ENCODE data around the gene THEM5.
A peak's percentile ranks its signal among the peaks of the same experiment; 100 is the strongest.

The THEM5 gene

GRCh38 chr1:151846062-151846568 is 7.4 kb downstream of the THEM5 start:
- Histone ChIP-seq H2AFZ (ENCODE audit: low read length) (peak overlapping the region; percentile 66), H3K79me2 (ENCODE audit: low read length) (no peaks in the 10 kb centered on the region), H3F3A (ENCODE audit: insufficient read depth, low read length) (no peaks in the 10 kb centered on the region; the same call in 1 of the 2 replicates), H4K20me1 (ENCODE audit: insufficient read depth, low read length) (no peaks in the 10 kb centered on the region), H3K4me2 (ENCODE audit: low read depth, low read length) (peak overlapping the region; percentile 30; the same call in 1 of the 2 replicates), H3K4me3 (ENCODE audit: low read length) (no peak overlapping the region), H3K9ac (ENCODE audit: low read length) (no peak overlapping the region), H3K27me3 (replicated peaks; ENCODE audit: insufficient read depth, low read length) (no peaks in the 10 kb centered on the region), H3K36me3 (replicated peaks; ENCODE audit: insufficient read depth, low read length) (no peaks in the 10 kb centered on the region), H3K4me1 (ENCODE audit: low read length) (peaks cover 11% of the 10 kb centered on the region), H3K9me2 (replicated peaks; ENCODE audit: insufficient read depth, low read length) (no peaks in the 10 kb centered on the region), H3K27ac (ENCODE audit: low read length) (peak overlapping the region; percentile 6; the same call in 1 of the 2 replicates), H3K9me3 (replicated peaks; ENCODE audit: insufficient read depth, low read length) (no peaks in the 10 kb centered on the region)
- DNase-seq = no peak
- TF ChIP-seq CTCF (IDR thresholded peaks at IDR 0.05; ENCODE audit: low read length) (no peak), EZH2phosphoT487 (IDR thresholded peaks at IDR 0.05; ENCODE audit: low read length) (no peak), EZH2 (optimal IDR thresholded peaks at IDR 0.05; ENCODE audit: low read depth, low read length) (no peak)

GRCh38 chr1:151843398-151843797 is 10.1 kb downstream of the THEM5 start:
- Histone ChIP-seq H3K9me3 (replicated peaks; ENCODE audit: insufficient read depth, low read length) (no peaks in the 10 kb centered on the region), H3K4me1 (ENCODE audit: low read length) (peaks cover 24% of the 10 kb centered on the region), H3K27me3 (replicated peaks; ENCODE audit: insufficient read depth, low read length) (no peaks in the 10 kb centered on the region), H3K4me2 (ENCODE audit: low read depth, low read length) (no peak overlapping the region), H3K4me3 (ENCODE audit: low read length) (no peak overlapping the region), H2AFZ (ENCODE audit: low read length) (no peak overlapping the region), H3K27ac (ENCODE audit: low read length) (no peak overlapping the region), H4K20me1 (ENCODE audit: insufficient read depth, low read length) (no peaks in the 10 kb centered on the region), H3F3A (ENCODE audit: insufficient read depth, low read length) (peaks cover 9% of the 10 kb centered on the region; the same call in 1 of the 2 replicates), H3K9me2 (replicated peaks; ENCODE audit: insufficient read depth, low read length) (no peaks in the 10 kb centered on the region), H3K79me2 (ENCODE audit: low read length) (no peaks in the 10 kb centered on the region), H3K36me3 (replicated peaks; ENCODE audit: insufficient read depth, low read length) (no peaks in the 10 kb centered on the region), H3K9ac (ENCODE audit: low read length) (no peak overlapping the region)
- TF ChIP-seq EZH2 (optimal IDR thresholded peaks at IDR 0.05; ENCODE audit: low read depth, low read length) (no peak), EZH2phosphoT487 (IDR thresholded peaks at IDR 0.05; ENCODE audit: low read length) (no peak), CTCF (IDR thresholded peaks at IDR 0.05; ENCODE audit: low read length) (no peak)
- no peak for DNase-seq

GRCh38 chr1:151841141-151841540 is 12.4 kb downstream of the THEM5 start:
- DNase-seq = no peak
- Histone ChIP-seq H3K27ac (ENCODE audit: low read length) (no peak overlapping the region), H3K79me2 (ENCODE audit: low read length) (no peaks in the 10 kb centered on the region), H3K4me3 (ENCODE audit: low read length) (no peak overlapping the region), H3K36me3 (replicated peaks; ENCODE audit: insufficient read depth, low read length) (no peaks in the 10 kb centered on the region), H3K4me1 (ENCODE audit: low read length) (peaks cover 29% of the 10 kb centered on the region), H4K20me1 (ENCODE audit: insufficient read depth, low read length) (no peaks in the 10 kb centered on the region), H3K9ac (ENCODE audit: low read length) (no peak overlapping the region), H3K9me2 (replicated peaks; ENCODE audit: insufficient read depth, low read length) (no peaks in the 10 kb centered on the region), H3K4me2 (ENCODE audit: low read depth, low read length) (no peak overlapping the region), H2AFZ (ENCODE audit: low read length) (no peak overlapping the region), H3K9me3 (replicated peaks; ENCODE audit: insufficient read depth, low read length) (no peaks in the 10 kb centered on the region), H3F3A (ENCODE audit: insufficient read depth, low read length) (peaks cover 21% of the 10 kb centered on the region), H3K27me3 (replicated peaks; ENCODE audit: insufficient read depth, low read length) (no peaks in the 10 kb centered on the region)
- TF ChIP-seq CTCF (IDR thresholded peaks at IDR 0.05; ENCODE audit: low read length) = no peak
- no peak for TF ChIP-seq EZH2 (optimal IDR thresholded peaks at IDR 0.05; ENCODE audit: low read depth, low read length)
- no peak for TF ChIP-seq EZH2phosphoT487 (IDR thresholded peaks at IDR 0.05; ENCODE audit: low read length)

Measured in MM.1S (cell line).